ENCODE measurements around the gene SWAP70.

SWAP70 gene

DNA sequence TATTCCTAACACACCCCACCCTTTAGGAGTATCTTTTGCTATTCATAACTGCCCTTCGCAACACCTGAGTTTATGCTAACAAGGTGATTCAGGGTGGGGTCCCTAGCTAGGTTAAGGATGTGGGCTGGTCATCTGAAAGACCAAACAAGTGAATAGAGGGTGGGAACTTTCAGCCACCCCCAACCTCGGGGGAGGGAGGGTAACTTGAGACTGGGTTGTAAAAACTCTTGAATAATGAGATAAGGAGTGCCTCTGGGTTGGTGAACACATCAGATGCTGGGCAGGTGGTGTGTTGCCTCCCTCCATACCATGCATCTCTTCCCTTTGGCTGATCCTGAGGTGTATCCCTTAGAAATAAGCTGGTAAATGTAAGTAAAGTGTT, 111.5 kb downstream of the SWAP70 start:
- H3K4me1 ChIP-seq (ENCODE audit: insufficient read depth, poor library complexity, severe bottlenecking): peaks cover 11% of the 10 kb centered on the region
- H3K27ac ChIP-seq (ENCODE audit: poor library complexity, severe bottlenecking): peak overlapping the region; percentile 24
- no peak for DNase-seq (ENCODE audit: low spot score)
- no peaks in the 10 kb centered on the region for H3K27me3 ChIP-seq (ENCODE audit: insufficient read depth, poor library complexity, severe bottlenecking)
- no peaks in the 10 kb centered on the region for H3K9me3 ChIP-seq (ENCODE audit: severe bottlenecking)
- TF ChIP-seq, protein P1, sequence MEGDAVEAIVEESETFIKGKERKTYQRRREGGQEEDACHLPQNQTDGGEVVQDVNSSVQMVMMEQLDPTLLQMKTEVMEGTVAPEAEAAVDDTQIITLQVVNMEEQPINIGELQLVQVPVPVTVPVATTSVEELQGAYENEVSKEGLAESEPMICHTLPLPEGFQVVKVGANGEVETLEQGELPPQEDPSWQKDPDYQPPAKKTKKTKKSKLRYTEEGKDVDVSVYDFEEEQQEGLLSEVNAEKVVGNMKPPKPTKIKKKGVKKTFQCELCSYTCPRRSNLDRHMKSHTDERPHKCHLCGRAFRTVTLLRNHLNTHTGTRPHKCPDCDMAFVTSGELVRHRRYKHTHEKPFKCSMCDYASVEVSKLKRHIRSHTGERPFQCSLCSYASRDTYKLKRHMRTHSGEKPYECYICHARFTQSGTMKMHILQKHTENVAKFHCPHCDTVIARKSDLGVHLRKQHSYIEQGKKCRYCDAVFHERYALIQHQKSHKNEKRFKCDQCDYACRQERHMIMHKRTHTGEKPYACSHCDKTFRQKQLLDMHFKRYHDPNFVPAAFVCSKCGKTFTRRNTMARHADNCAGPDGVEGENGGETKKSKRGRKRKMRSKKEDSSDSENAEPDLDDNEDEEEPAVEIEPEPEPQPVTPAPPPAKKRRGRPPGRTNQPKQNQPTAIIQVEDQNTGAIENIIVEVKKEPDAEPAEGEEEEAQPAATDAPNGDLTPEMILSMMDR (IDR thresholded peaks at IDR 0.05; ENCODE audit: poor library complexity, severe bottlenecking): no peak
- H3K36me3 ChIP-seq (ENCODE audit: low read depth): peaks cover 20% of the 10 kb centered on the region
- 0 out of 3 replicates have a peak, but pooled peaks have one; percentile 17 for ATAC-seq (ENCODE audit: low read depth)
- no peak overlapping the region for H3K4me3 ChIP-seq (ENCODE audit: severe bottlenecking)

DNA sequence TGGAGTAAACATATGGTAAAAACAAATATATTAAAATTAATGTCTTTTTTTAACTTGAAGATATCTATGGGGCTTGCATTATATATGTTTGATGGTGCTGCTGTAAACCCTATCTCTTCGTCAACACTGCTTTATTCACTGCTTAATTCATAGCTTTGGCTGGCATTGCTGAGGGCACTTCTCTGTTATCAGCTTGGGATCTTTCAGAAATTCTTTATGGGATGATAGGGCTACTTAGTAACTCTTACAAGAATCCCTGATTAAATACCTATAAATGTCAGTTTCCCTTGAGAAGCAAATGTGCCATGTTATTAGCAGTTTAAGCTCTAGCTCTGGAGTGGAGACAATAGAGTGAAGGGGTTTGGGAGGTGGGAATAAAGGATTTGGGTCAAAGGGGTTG, 112.3 kb downstream of the SWAP70 start:
- TF ChIP-seq, protein P1 (IDR thresholded peaks at IDR 0.05; ENCODE audit: poor library complexity, severe bottlenecking): no peak
- Histone ChIP-seq H3K27me3 (ENCODE audit: insufficient read depth, poor library complexity, severe bottlenecking) (no peaks in the 10 kb centered on the region), H3K9me3 (ENCODE audit: severe bottlenecking) (no peaks in the 10 kb centered on the region), H3K4me1 (ENCODE audit: insufficient read depth, poor library complexity, severe bottlenecking) (peaks cover 11% of the 10 kb centered on the region), H3K36me3 (ENCODE audit: low read depth) (peaks cover 28% of the 10 kb centered on the region), H3K27ac (ENCODE audit: poor library complexity, severe bottlenecking) (no peak overlapping the region), H3K4me3 (ENCODE audit: severe bottlenecking) (no peak overlapping the region)
- ATAC-seq (ENCODE audit: low read depth): no peak
- no peak for DNase-seq (ENCODE audit: low spot score)

DNA sequence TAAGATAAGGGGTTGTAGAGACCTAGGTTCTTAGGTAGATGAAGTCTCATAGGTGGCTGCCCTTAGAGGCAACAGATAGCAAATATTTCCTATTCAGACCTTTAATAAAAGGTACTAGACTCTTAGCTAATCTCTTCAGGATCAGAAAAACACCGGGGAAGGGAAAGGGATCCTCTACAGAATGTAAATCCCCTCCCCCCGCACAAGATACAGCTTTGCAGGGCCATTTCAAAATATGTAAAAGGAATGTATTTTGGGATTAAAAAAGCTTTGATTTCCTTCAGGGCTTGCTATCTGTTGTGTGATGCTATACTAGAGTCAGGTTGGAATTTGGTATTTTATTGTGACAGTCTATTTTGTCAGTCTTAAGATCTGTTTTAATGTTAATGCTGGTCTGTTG, 113.2 kb downstream of the SWAP70 start:
- ATAC-seq (ENCODE audit: low read depth): no peak
- H3K36me3 ChIP-seq (ENCODE audit: low read depth): peaks cover 29% of the 10 kb centered on the region

DNA sequence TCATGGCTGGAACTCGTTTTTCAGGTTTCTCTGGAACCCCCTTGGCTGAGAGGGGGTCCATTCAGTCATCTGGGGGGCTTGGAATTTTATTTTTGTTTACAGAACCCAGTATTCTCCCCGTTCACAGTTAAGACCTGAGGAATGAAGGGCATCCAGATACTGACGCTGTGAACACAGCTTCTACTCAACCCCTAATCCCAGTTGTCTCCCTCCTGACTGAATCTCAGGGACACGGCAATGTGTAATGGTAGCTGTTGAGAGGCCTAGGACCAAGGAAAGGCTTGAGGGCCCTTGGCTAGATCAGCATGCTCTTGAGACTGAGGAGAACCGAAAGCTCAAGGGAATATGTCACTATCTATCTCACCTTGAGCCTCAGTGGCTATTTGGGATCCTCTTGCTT, 113.6 kb downstream of the SWAP70 start:
- Histone ChIP-seq H3K9me3 (ENCODE audit: severe bottlenecking) (no peaks in the 10 kb centered on the region), H3K27me3 (ENCODE audit: insufficient read depth, poor library complexity, severe bottlenecking) (no peaks in the 10 kb centered on the region), H3K4me3 (ENCODE audit: severe bottlenecking) (no peak overlapping the region), H3K4me1 (ENCODE audit: insufficient read depth, poor library complexity, severe bottlenecking) (peaks cover 11% of the 10 kb centered on the region), H3K27ac (ENCODE audit: poor library complexity, severe bottlenecking) (no peak overlapping the region), H3K36me3 (ENCODE audit: low read depth) (peaks cover 29% of the 10 kb centered on the region)
- no peak for ATAC-seq (ENCODE audit: low read depth)
- no peak for DNase-seq (ENCODE audit: low spot score)
- TF ChIP-seq, protein P1 (IDR thresholded peaks at IDR 0.05; ENCODE audit: poor library complexity, severe bottlenecking): no peak

More for the DNA sequence above, 113.2 kb downstream of the SWAP70 start:
- peaks cover 11% of the 10 kb centered on the region for H3K4me1 ChIP-seq (ENCODE audit: insufficient read depth, poor library complexity, severe bottlenecking)
- DNase-seq (ENCODE audit: low spot score): no peak
- TF ChIP-seq, protein P1 (IDR thresholded peaks at IDR 0.05; ENCODE audit: poor library complexity, severe bottlenecking): no peak
- H3K27me3 ChIP-seq (ENCODE audit: insufficient read depth, poor library complexity, severe bottlenecking): no peaks in the 10 kb centered on the region
- H3K9me3 ChIP-seq (ENCODE audit: severe bottlenecking): no peaks in the 10 kb centered on the region
- no peak overlapping the region for H3K27ac ChIP-seq (ENCODE audit: poor library complexity, severe bottlenecking)
- no peak overlapping the region for H3K4me3 ChIP-seq (ENCODE audit: severe bottlenecking)

DNA sequence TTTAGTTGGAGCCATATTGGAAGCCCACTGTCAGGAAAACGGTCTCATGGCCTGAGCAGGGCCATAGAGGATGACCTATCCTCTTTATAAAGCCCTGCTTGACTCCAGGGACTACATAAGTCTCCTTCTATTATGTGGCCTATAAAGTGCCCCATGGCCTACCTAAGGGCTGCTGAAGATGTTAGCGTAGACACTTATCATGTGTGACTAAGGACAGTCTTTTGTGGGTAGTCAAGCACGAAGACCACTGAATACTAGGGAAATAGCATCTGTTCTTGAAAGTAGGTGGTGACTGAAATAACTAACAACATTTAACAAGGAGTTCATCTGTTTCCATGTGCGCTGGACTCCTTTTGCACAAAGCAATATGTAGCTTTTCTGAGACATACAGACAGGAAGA, 117.1 kb downstream of the SWAP70 start:
- ATAC-seq (ENCODE audit: low read depth): no peak
- peaks cover 37% of the 10 kb centered on the region for H3K36me3 ChIP-seq (ENCODE audit: low read depth)
- TF ChIP-seq, protein P1 (IDR thresholded peaks at IDR 0.05; ENCODE audit: poor library complexity, severe bottlenecking): no peak
- no peaks in the 10 kb centered on the region for H3K9me3 ChIP-seq (ENCODE audit: severe bottlenecking)
- H3K27me3 ChIP-seq (ENCODE audit: insufficient read depth, poor library complexity, severe bottlenecking): no peaks in the 10 kb centered on the region
- no peaks in the 10 kb centered on the region for H3K4me1 ChIP-seq (ENCODE audit: insufficient read depth, poor library complexity, severe bottlenecking)
- H3K4me3 ChIP-seq (ENCODE audit: severe bottlenecking): no peak overlapping the region
- DNase-seq (ENCODE audit: low spot score): no peak
- H3K27ac ChIP-seq (ENCODE audit: poor library complexity, severe bottlenecking): no peak overlapping the region
